B cell (primary cell): ENCODE results near the gene TBC1D17. TPM values are rescaled to one million over a fixed set of nuclear protein-coding genes. Genes with fewer than 3 reads are reported as not detected.

Source experiments
- ATAC-seq: fragments of 200-7000 bp; cut with Tn5 transposase; one replicate; pipeline ENCODE4 v1.10.0; 2021; ENCODE audit warnings: low read depth, mild to moderate bottlenecking, moderate number of reproducible peaks, moderate library complexity
- CTCF ChIA-PET: fragments of 350-600 bp; sonication (Branson Sonifier 250); formaldehyde crosslinking; loops from one replicate; lab custom pipeline; 2021; ENCODE audit warnings: antibody characterized with exemption, inconsistent platforms; lab: Charles Lee
- POLR2A ChIA-PET: fragments of 350-600 bp; sonication (Branson Sonifier 250); formaldehyde crosslinking; loops from one replicate; lab custom pipeline; 2021; ENCODE audit warnings: antibody characterized with exemption; lab: Charles Lee
- DNase-seq: peaks from one replicate; pipeline ENCODE4 v3.0.0; 2013
- H2AFZ ChIP-seq: 2 replicates; pipeline ENCODE4 v1.6.1; 2012; ENCODE audit warnings: mild to moderate bottlenecking, low read depth, low read length; ENCODE audit not compliant: insufficient read depth, poor library complexity, severe bottlenecking
- H3K27ac ChIP-seq, 2 donors: 1 replicate in 1 of 2; 2 replicates in 1 of 2; pipeline ENCODE4 v1.5.1; 2012 to 2013; ENCODE audit warnings: low read length in 2 of 2, mild to moderate bottlenecking in 2 of 2, moderate library complexity in 1 of 2
- H3K27me3 ChIP-seq, 4 experiments: fragments of 200-600 bp in 1 of 4; sonication (generic) in 1 of 4; replicated peaks in 1 of 4; 1 replicate in 2 of 4; 2 replicates in 2 of 4; pipeline versions ENCODE4 v1.6.1 to v1.7.0; 2013 to 2016; ENCODE audit warnings: low read length in 3 of 4, mild to moderate bottlenecking in 2 of 4, mixed read lengths in 1 of 4, moderate library complexity in 1 of 4; ENCODE audit not compliant: insufficient read depth in 4 of 4, control insufficient read depth in 3 of 4; ENCODE audit errors: control extremely low read depth in 1 of 4
- H3K36me3 ChIP-seq, 2 experiments: replicated peaks in 1 of 2; 1 replicate in 1 of 2; 2 replicates in 1 of 2; pipeline versions ENCODE4 v1.6.1 to v1.7.1; 2013; ENCODE audit warnings: low read length in 1 of 2; ENCODE audit not compliant: insufficient read depth in 2 of 2, control insufficient read depth in 1 of 2; ENCODE audit errors: control extremely low read depth in 1 of 2, extremely low read depth in 1 of 2
- H3K4me1 ChIP-seq, 2 donors: fragments of 200-600 bp in 1 of 2; sonication (generic) in 1 of 2; 1 replicate in 1 of 2; 2 replicates in 1 of 2; pipeline versions ENCODE4 v1.5.1 to v1.6.1; 2013 to 2017; ENCODE audit warnings: low read length in 2 of 2; ENCODE audit not compliant: control insufficient read depth in 2 of 2, insufficient read depth in 2 of 2
- H3K4me2 ChIP-seq: replicated peaks from 2 replicates; pipeline ENCODE3; 2012; ENCODE audit warnings: mild to moderate bottlenecking, low read depth, low read length; ENCODE audit not compliant: poor library complexity, severe bottlenecking
- H3K4me3 ChIP-seq, 5 experiments: fragments of 200-600 bp in 1 of 5; sonication (generic) in 1 of 5; 1 replicate in 3 of 5; 2 replicates in 2 of 5; pipeline versions ENCODE4 v1.5.1 to v1.7.0; 2011 to 2016; ENCODE audit warnings: low read length in 4 of 5, mild to moderate bottlenecking in 4 of 5, low read depth in 2 of 5, control low read depth in 1 of 5, moderate library complexity in 1 of 5; ENCODE audit not compliant: insufficient read depth in 1 of 5; ENCODE audit errors: control extremely low read depth in 1 of 5, extremely low read depth in 1 of 5
- H3K79me2 ChIP-seq: fragments of 200-600 bp; sonication (generic); one replicate; pipeline ENCODE4 v1.6.0; 2016; ENCODE audit warnings: low read length; ENCODE audit not compliant: control insufficient read depth, insufficient read depth
- H3K9ac ChIP-seq: fragments of 200-600 bp; sonication (generic); 2 replicates; pipeline ENCODE4 v1.6.1; 2017; ENCODE audit warnings: mild to moderate bottlenecking, low read length, moderate library complexity
- H3K9me3 ChIP-seq, 3 donors: one replicate each; pipeline versions ENCODE4 v1.6.1 to v1.7.1; 2013; ENCODE audit warnings: low read length in 2 of 3; ENCODE audit not compliant: control insufficient read depth in 2 of 3, insufficient read depth in 1 of 3; ENCODE audit errors: control extremely low read depth in 1 of 3
- H4K20me1 ChIP-seq: 2 replicates; pipeline ENCODE4 v1.6.0; 2012; ENCODE audit warnings: mild to moderate bottlenecking, low read length; ENCODE audit not compliant: insufficient read depth, control insufficient read depth, poor library complexity, severe bottlenecking
- H3K27ac Mint-ChIP-seq: one replicate; pipeline ENCODE4 v1.8.0; 2021; ENCODE audit warnings: mixed read lengths
- H3K27me3 Mint-ChIP-seq: one replicate; pipeline ENCODE4 v1.8.0; 2021; ENCODE audit warnings: mixed read lengths
- H3K4me1 Mint-ChIP-seq: one replicate; pipeline ENCODE4 v1.8.0; 2021; ENCODE audit warnings: mixed read lengths
- H3K4me3 Mint-ChIP-seq: one replicate; pipeline ENCODE4 v1.8.0; 2021; ENCODE audit warnings: mixed read lengths
- H3K9me3 Mint-ChIP-seq: one replicate; pipeline ENCODE4 v1.8.0; 2022; ENCODE audit warnings: mixed read lengths; ENCODE audit not compliant: insufficient read depth
- EZH2 ChIP-seq: IDR thresholded peaks from 2 replicates; pipeline ENCODE4 v1.6.1; 2012; ENCODE audit warnings: borderline replicate concordance, low read depth, mild to moderate bottlenecking, moderate library complexity, low read length; ENCODE audit not compliant: insufficient read depth, poor library complexity, severe bottlenecking
- WGBS: methylation state at CpG from one replicate; pipeline ENCODE4 v1.1.5; 2013; ENCODE audit warnings: missing lambda C conversion rate; ENCODE audit not compliant: insufficient coverage; 5-methylcytosine and 5-hydroxymethylcytosine counted together
- intact Hi-C: fragments of 100-400 bp; cut with micrococcal nuclease; formaldehyde crosslinking; loops from one replicate; pipeline ENCODE4 v1.10.0; 2022
- polyA plus RNA-seq: library from polyadenylated mRNA; depleted of rRNA; stranded (reverse); fragments of >200 nt; gene quantifications from 2 replicates; pipeline ENCODE4 v1.2.3, GENCODE V29; 2012
- total RNA-seq, 2 donors: library from RNA; stranded (reverse); fragments of 120-200 nt in 1 of 2; gene quantifications; 1 replicate in 1 of 2; 2 replicates in 1 of 2; pipeline versions ENCODE4 v1.2.3 to v1.2.4, GENCODE V29; 2013 to 2022
- TF ChIP-seq, protein P1 (sequence below): fragments of 200-600 bp; IDR thresholded peaks from one replicate; pipeline ENCODE4 v1.8.0; 2022; ENCODE audit warnings: antibody characterized with exemption, mild to moderate bottlenecking

TBC1D17 gene
- total and polyA plus RNA-seq, 2 donors (not counting 1 experiment from before 2014, with no cell fraction given): 85.7 to 98.7 TPM

DNA sequence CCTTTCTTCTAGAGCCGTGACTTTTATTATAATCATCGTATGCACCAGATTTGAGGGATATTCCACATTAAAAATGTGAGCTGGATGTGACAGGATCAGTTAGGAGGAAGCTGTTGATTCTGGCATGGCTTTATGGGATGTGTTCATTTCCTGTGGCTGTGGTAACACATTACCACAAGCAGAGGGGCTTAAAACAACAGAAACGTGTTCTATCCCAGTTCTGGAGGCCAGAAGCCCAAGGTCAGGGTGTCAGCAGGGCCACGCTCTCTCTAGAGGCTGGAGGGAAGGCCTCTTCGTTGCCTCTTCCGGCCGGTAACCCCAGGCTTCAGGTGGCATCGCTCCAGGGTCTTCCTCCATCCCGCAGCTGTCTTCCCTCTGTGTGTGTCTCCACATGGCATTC lies 44.9 kb upstream of the TBC1D17 start:
- Histone ChIP-seq H3K4me2 (no peak overlapping the region), H3K27me3 (no peaks in the 10 kb centered on the region), H3K36me3 (peaks cover 0 to 91% of the 10 kb centered on the region in 2 experiments), H3K79me2 (peaks cover 31% of the 10 kb centered on the region), H3K4me1 (no peaks in the 10 kb centered on the region), H3K27ac (no peak overlapping the region), H2AFZ (no peak overlapping the region), H3K9ac (no peak overlapping the region), H3K9me3 (peaks cover 0 to 2% (median 0%) of the 10 kb centered on the region in 3 donors), H4K20me1 (peaks cover 40% of the 10 kb centered on the region), H3K4me3 (no peak overlapping the region)
- ChIA-PET POLR2A (interaction anchor here (0.7 kb wide), 1 partner anchor 24 kb away, joined by 3 read pairs; no protein-coding TSS in a partner anchor), CTCF (no interaction called here)
- DNase-seq (no peak), ATAC-seq (no peak)
- Mint-ChIP-seq H3K4me1 (no peaks in the 10 kb centered on the region), H3K9me3 (no peaks in the 10 kb centered on the region), H3K27me3 (no peaks in the 10 kb centered on the region), H3K27ac (no peak overlapping the region), H3K4me3 (no peak overlapping the region)
- 93% methylated on average over 7 of the region's 9 CpGs for WGBS
- TF ChIP-seq, protein P1, sequence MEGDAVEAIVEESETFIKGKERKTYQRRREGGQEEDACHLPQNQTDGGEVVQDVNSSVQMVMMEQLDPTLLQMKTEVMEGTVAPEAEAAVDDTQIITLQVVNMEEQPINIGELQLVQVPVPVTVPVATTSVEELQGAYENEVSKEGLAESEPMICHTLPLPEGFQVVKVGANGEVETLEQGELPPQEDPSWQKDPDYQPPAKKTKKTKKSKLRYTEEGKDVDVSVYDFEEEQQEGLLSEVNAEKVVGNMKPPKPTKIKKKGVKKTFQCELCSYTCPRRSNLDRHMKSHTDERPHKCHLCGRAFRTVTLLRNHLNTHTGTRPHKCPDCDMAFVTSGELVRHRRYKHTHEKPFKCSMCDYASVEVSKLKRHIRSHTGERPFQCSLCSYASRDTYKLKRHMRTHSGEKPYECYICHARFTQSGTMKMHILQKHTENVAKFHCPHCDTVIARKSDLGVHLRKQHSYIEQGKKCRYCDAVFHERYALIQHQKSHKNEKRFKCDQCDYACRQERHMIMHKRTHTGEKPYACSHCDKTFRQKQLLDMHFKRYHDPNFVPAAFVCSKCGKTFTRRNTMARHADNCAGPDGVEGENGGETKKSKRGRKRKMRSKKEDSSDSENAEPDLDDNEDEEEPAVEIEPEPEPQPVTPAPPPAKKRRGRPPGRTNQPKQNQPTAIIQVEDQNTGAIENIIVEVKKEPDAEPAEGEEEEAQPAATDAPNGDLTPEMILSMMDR: no peak
- no peak for TF ChIP-seq EZH2
- intact Hi-C loops: no loop called here

DNA sequence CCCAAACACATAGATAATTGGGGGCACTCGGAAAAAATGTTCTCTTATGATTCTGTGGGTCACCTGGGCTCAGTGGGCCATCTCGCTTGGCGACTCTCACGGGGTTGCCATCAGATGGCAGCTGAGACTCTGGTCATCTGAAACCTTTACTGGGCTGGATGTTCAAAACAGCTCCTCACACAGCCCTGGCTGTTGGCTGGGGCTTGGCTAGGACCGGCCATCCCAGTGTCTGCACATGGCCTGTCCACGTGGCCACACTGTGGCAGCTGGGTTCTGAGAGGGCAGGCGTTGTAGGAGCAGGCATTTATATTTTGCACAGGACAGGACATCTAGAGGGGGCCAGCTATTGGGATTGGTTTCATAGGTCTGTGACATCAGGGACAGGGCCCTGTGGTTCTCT lies 43.9 kb upstream of the TBC1D17 start:
- Histone ChIP-seq H3K9ac (no peak overlapping the region), H3K79me2 (peaks cover 22% of the 10 kb centered on the region), H3K27ac (no peak overlapping the region), H3K4me2 (no peak overlapping the region), H3K4me3 (no peak overlapping the region), H2AFZ (no peak overlapping the region), H4K20me1 (peaks cover 30% of the 10 kb centered on the region), H3K9me3 (no peaks in the 10 kb centered on the region), H3K27me3 (no peaks in the 10 kb centered on the region), H3K36me3 (peaks cover 0 to 94% of the 10 kb centered on the region in 2 experiments), H3K4me1 (no peaks in the 10 kb centered on the region)
- H3K9me3 Mint-ChIP-seq: no peaks in the 10 kb centered on the region
- H3K27ac Mint-ChIP-seq: no peak overlapping the region
- no peak for DNase-seq
- no peak for ATAC-seq
- TF ChIP-seq, protein P1: no peak
- TF ChIP-seq EZH2: no peak
- POLR2A ChIA-PET: interaction anchor here (0.6 to 1.0 kb wide), 2 partner anchors 10 kb away, joined by 3 to 4 read pairs; no protein-coding TSS in a partner anchor
- 94% methylated on average over 7 of the region's 7 CpGs for WGBS
- intact Hi-C loops: no loop called here
- CTCF ChIA-PET: no interaction called here
- no peak overlapping the region for H3K4me3 Mint-ChIP-seq
- H3K4me1 Mint-ChIP-seq: no peaks in the 10 kb centered on the region
- no peaks in the 10 kb centered on the region for H3K27me3 Mint-ChIP-seq
